Measurements from ENCODE around the gene MAMDC2. TPM values are rescaled to one million over a fixed set of nuclear protein-coding genes. Genes with fewer than 3 reads are reported as not detected.
A peak's percentile ranks its signal among the peaks of the same experiment; 100 is the strongest.

MAMDC2 gene
- total RNA-seq, 1 donor from 2014 or later = 13.4 TPM

GRCh38 chr9:70060883-70061507 is 17.3 kb downstream of the MAMDC2 start:
- Histone ChIP-seq H3K27me3 (ENCODE audit: control insufficient read depth, insufficient read depth, low read length) (no peaks in the 10 kb centered on the region), H3K36me3 (ENCODE audit: control insufficient read depth, insufficient read depth, low read length) (no peaks in the 10 kb centered on the region), H3K4me3 (ENCODE audit: low read depth, low read length) (no peak overlapping the region)
- DNase-seq (ENCODE audit: low read depth) = no peak
- TF ChIP-seq CTCF (IDR thresholded peaks at IDR 0.05; ENCODE audit: insufficient read depth, low read length, poor library complexity, severe bottlenecking) = no peak

GRCh38 chr9:70061776-70062175 is 18.1 kb downstream of the MAMDC2 start:
- no peaks in the 10 kb centered on the region for H3K27me3 ChIP-seq (ENCODE audit: control insufficient read depth, insufficient read depth, low read length)
- H3K36me3 ChIP-seq (ENCODE audit: control insufficient read depth, insufficient read depth, low read length) = no peaks in the 10 kb centered on the region
- H3K4me3 ChIP-seq (ENCODE audit: low read depth, low read length) = no peak overlapping the region
- TF ChIP-seq CTCF (IDR thresholded peaks at IDR 0.05; ENCODE audit: insufficient read depth, low read length, poor library complexity, severe bottlenecking) = no peak
- DNase-seq (ENCODE audit: low read depth) = peak; percentile 59

GRCh38 chr9:70064496-70064895 is 20.8 kb downstream of the MAMDC2 start:
- Histone ChIP-seq H3K27me3 (ENCODE audit: control insufficient read depth, insufficient read depth, low read length) (no peaks in the 10 kb centered on the region), H3K4me3 (ENCODE audit: low read depth, low read length) (no peak overlapping the region), H3K36me3 (ENCODE audit: control insufficient read depth, insufficient read depth, low read length) (no peaks in the 10 kb centered on the region)
- DNase-seq (ENCODE audit: low read depth) = no peak
- TF ChIP-seq CTCF (IDR thresholded peaks at IDR 0.05; ENCODE audit: insufficient read depth, low read length, poor library complexity, severe bottlenecking) = no peak

GRCh38 chr9:70065572-70065971 is 21.9 kb downstream of the MAMDC2 start:
- Histone ChIP-seq H3K36me3 (ENCODE audit: control insufficient read depth, insufficient read depth, low read length) (no peaks in the 10 kb centered on the region), H3K27me3 (ENCODE audit: control insufficient read depth, insufficient read depth, low read length) (no peaks in the 10 kb centered on the region), H3K4me3 (ENCODE audit: low read depth, low read length) (no peak overlapping the region)
- TF ChIP-seq CTCF (IDR thresholded peaks at IDR 0.05; ENCODE audit: insufficient read depth, low read length, poor library complexity, severe bottlenecking) = no peak
- no peak for DNase-seq (ENCODE audit: low read depth)

GRCh38 chr9:70066418-70066817 is 22.8 kb downstream of the MAMDC2 start:
- H3K4me3 ChIP-seq (ENCODE audit: low read depth, low read length) = no peak overlapping the region
- no peaks in the 10 kb centered on the region for H3K27me3 ChIP-seq (ENCODE audit: control insufficient read depth, insufficient read depth, low read length)
- no peak for DNase-seq (ENCODE audit: low read depth)
- TF ChIP-seq CTCF (IDR thresholded peaks at IDR 0.05; ENCODE audit: insufficient read depth, low read length, poor library complexity, severe bottlenecking) = no peak
- no peaks in the 10 kb centered on the region for H3K36me3 ChIP-seq (ENCODE audit: control insufficient read depth, insufficient read depth, low read length)

GRCh38 chr9:70066874-70067273 is 23.2 kb downstream of the MAMDC2 start:
- no peaks in the 10 kb centered on the region for H3K27me3 ChIP-seq (ENCODE audit: control insufficient read depth, insufficient read depth, low read length)
- TF ChIP-seq CTCF (IDR thresholded peaks at IDR 0.05; ENCODE audit: insufficient read depth, low read length, poor library complexity, severe bottlenecking) = no peak

More at GRCh38 chr9:70066874-70067273, 23.2 kb downstream of the MAMDC2 start:
- DNase-seq (ENCODE audit: low read depth) = no peak
- Histone ChIP-seq H3K4me3 (ENCODE audit: low read depth, low read length) (no peak overlapping the region), H3K36me3 (ENCODE audit: control insufficient read depth, insufficient read depth, low read length) (no peaks in the 10 kb centered on the region)
